KG1 (cell line): ENCODE results near the gene MED27.

ENCODE experiments used
- DNase-seq: peaks from one replicate; lab custom pipeline; 2025; lab: John Stamatoyannopoulos, UW

MED27 gene

GRCh38 chr9:131965103-131965502 is 114.6 kb downstream of the MED27 start:
- no peak for DNase-seq

GRCh38 chr9:131963072-131964030 is 116.3 kb downstream of the MED27 start:
- no peak for DNase-seq

- DNase-seq, result no peak
Measured at GRCh38 chr9:131961496-131961880, 118.2 kb downstream of the MED27 start.

GRCh38 chr9:131960851-131961495 is 118.7 kb downstream of the MED27 start:
- no peak for DNase-seq

GRCh38 chr9:131960311-131960710 is 119.4 kb downstream of the MED27 start:
- no peak for DNase-seq

GRCh38 chr9:131959887-131960286 is 119.8 kb downstream of the MED27 start:
- DNase-seq, result no peak

GRCh38 chr9:131959056-131959455 is 120.6 kb downstream of the MED27 start:
- DNase-seq, result no peak

- DNase-seq, result no peak
Measured at GRCh38 chr9:131954299-131954698, 125.4 kb downstream of the MED27 start.

GRCh38 chr9:131951905-131952304 is 127.8 kb downstream of the MED27 start:
- no peak for DNase-seq

- no peak for DNase-seq
Measured at GRCh38 chr9:131951155-131951554, 128.5 kb downstream of the MED27 start.

- DNase-seq, result no peak
Measured at GRCh38 chr9:131950487-131950886, 129.2 kb downstream of the MED27 start.

- DNase-seq, result no peak
Measured at GRCh38 chr9:131946180-131946579, 133.5 kb downstream of the MED27 start.

GRCh38 chr9:131943351-131943841 is 136.3 kb downstream of the MED27 start:
- no peak for DNase-seq

GRCh38 chr9:131942146-131942720 is 137.4 kb downstream of the MED27 start:
- DNase-seq, result no peak

- DNase-seq, result no peak
Measured at GRCh38 chr9:131937451-131937850, 142.2 kb downstream of the MED27 start.

GRCh38 chr9:131936929-131937328 is 142.7 kb downstream of the MED27 start:
- DNase-seq, result no peak

- no peak for DNase-seq
Measured at GRCh38 chr9:131934673-131935072, 145.0 kb downstream of the MED27 start.

GRCh38 chr9:131927091-131927490 is 152.6 kb downstream of the MED27 start:
- DNase-seq, result no peak

- DNase-seq, result no peak
Measured at GRCh38 chr9:131926360-131926922, 153.2 kb downstream of the MED27 start.

- no peak for DNase-seq
Measured at GRCh38 chr9:131925677-131926177, 153.9 kb downstream of the MED27 start.

- no peak for DNase-seq
Measured at GRCh38 chr9:131923766-131924165, 155.9 kb downstream of the MED27 start.

- no peak for DNase-seq
Measured at GRCh38 chr9:131923132-131923671, 156.5 kb downstream of the MED27 start.
